Astrocyte of the spinal cord (primary cell): ENCODE data around the gene PNMA5.

ENCODE experiments used
- DNase-seq: peaks from one replicate; pipeline ENCODE4 v3.0.0; 2011; ENCODE audit warnings: low read depth, low spot score
- H3K4me3 ChIP-seq: 2 replicates; pipeline ENCODE4 v1.5.1; 2011; ENCODE audit warnings: low read depth, mild to moderate bottlenecking, low read length, moderate library complexity
- CTCF ChIP-seq: IDR thresholded peaks from 2 replicates; pipeline ENCODE4 v1.5.1; 2012; ENCODE audit warnings: low read depth, mild to moderate bottlenecking, low read length, inconsistent platforms
- in situ Hi-C: cut with HindIII; loops from 2 replicates; pipeline ENCODE4 v1.10.0; 2017; ENCODE audit warnings: low sequenced_read_pairs

The PNMA5 gene

GRCh38 chrX:152943826-152944225 lies 50.1 kb downstream of the PNMA5 start:
- in situ Hi-C loops, result no loop called here
- H3K4me3 ChIP-seq, result no peak overlapping the region
- no peak for TF ChIP-seq CTCF
- no peak for DNase-seq

DNA sequence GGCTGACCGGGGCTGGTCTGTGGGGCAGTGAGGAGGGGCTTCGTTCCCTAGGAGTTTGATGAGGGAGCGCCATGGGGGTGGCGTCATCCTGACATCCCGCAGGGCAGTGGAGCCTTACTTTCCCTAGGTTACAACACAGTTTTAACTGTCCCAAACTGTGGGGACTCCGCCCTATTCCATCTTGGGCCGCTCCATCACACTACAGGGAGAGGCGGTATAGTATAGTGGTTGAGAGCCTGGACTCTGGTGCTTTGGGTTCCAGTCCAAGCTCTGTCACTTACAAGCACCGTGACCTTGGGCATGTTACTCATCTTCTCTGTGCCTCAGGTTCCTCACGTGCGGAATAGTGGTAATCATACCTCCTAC lies 51.9 kb downstream of the PNMA5 start:
- TF ChIP-seq CTCF, result no peak
- H3K4me3 ChIP-seq, result peak overlapping the region; percentile 57
- no peak for DNase-seq
- in situ Hi-C loops, result no loop called here

DNA sequence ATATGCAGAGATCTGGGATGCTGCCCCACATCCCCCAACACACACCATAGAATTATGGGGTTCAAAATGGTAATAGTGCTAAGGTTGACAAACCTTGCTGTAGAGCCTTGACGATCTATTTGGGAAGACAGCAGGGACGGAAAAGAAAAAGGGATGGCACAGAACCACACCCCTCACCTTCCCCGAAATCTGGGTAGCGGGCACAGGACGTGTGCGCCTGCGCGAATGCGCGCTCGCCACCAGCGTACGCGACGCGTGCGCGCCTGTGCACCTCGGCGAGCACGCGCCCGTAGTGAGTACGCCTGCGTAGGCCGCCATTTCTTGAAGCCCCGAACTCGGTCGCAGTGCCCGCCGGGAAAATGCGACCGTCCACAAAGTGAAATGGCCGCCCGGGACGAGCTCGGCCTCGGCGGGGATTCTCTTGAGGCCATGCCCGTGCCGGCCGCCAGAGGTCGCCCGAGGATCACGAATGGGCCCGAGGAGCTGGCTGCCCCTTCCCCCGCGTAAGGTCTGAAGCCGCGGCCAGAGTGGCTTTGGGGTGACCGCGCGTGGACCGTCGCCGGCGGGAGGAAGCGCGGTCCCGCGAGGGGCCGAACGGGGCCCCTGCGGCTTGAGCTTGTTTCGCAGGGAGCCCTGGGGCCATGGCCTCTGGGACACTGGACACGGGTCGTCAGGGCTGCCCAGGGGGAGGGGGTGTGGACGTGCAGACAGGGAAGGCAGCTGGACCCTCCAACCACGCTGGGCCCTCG lies 52.4 kb downstream of the PNMA5 start:
- peak; percentile 92 for DNase-seq
- in situ Hi-C loops, result no loop called here
- peak overlapping the region; percentile 64 for H3K4me3 ChIP-seq
- TF ChIP-seq CTCF, result peak; percentile 62
